HCEC 1CT (cell line): Measurements from ENCODE around the gene IP6K1.
A peak's percentile ranks its signal among the peaks of the same experiment; 100 is the strongest.
"Not testable (repeated sequence)": the region's sequence is repeated elsewhere in the genome, so short reads cannot be mapped to it uniquely, and the experiment has no call there.

Experiments
- DNase-seq: peaks from one replicate; pipeline ENCODE4 v3.0.0-alpha.2; 2017

The IP6K1 gene

DNA sequence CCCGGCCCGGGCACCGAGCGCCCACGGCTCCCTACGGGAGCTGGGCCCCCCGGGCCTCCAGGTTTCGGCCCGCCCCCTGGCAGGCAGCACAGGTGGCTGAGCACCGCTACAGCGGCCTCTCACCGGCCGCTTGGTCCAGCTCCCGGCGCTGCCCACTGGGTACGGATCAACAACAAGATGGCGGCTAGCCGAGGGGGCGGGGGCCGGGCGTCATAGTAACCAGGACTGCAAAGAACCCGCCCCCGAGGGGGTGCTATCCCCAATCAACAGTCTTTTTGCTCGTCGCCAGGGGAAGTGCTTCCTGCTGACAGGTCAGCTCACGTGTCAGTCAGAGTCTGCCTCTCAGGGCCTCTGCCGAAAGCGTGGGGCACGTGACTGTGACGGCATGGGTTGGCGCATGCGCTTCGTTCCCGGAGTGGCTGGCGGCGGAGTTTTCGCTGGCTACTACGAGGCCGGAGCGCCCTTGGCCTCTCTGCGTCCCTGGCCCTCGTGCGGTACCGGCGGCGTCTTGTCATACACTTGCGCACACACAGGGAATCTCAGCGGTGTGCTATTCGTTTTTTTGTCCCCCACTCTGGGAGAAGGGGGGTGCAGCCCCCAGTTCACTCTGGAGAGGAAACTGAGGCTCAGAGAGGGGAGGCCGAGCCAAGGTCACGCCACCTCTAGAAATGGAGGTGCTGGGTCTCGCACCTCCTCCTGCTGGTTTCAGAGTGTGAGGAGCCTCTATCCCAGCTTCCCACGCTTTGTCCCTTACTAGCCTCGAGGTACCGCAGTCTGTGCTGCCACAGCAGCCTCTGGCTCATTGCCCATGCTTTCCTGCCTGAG lies at the start of gene IP6K1:
Gene IP6K1 (minus strand): TSS at position 186 of the 825 bp plus-strand sequence. CDS start 38,502 bp downstream, outside the sequence.
- DNase-seq = peak; percentile 100

DNA sequence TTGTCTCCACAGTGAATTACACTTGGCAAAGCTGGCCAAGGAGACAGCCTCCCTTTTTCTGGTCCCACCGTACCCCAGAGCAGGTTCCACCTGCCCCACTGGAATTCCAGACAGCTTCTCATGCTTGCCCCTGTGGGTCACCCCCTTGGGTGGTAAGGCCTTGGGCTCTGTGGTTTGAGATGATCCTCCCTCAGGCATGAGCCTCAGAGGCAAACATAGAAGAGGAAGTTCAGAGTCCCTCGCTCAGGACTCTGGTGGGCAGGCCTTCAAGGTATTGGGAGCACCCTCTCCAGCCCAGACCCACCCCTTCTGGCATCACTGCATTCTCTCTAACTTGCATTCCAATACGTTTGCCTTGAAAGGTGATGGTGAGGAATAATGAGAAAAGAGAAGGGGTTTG lies 45.0 kb upstream of the IP6K1 start:
- no peak for DNase-seq

DNA sequence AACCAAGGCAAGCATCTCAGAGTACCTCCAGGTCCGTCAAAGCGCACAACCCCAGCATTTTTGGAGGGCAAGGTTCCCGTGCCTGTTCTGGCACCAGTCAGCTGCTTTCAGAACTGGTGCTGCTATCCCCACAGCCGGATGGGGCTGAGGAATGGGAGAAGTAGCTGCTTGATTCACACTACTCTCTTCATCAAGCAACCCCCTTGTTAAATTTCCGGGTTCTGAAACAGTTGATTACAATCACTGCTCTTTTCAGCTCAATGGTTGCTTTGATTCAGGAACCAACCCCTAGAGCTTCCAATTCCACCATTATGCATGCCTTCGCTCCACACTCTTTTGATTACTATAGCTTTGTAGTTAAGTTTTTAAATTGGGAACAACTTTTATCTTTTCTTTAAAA lies 39.7 kb upstream of the IP6K1 start:
- no peak for DNase-seq

DNA sequence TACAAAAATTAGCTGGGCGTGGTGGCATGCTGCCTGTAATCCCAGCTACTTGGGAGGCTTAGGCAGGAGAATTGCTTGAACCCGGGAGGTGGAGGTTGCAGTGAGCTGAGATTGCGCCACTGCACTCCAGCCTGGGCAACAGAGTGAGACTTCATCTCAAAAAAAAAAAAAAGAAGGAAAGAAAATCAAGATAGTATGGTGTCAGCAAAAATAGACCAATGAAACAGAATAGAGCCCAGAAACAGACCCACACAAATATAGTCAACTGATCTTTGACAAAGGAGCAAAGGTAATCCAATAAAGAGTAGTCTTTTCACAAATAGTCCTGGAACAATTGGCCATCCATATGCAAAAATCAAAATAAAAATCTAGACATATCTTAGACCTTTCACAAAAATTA lies 36.8 kb upstream of the IP6K1 start:
- not testable (repeated sequence) for DNase-seq

DNA sequence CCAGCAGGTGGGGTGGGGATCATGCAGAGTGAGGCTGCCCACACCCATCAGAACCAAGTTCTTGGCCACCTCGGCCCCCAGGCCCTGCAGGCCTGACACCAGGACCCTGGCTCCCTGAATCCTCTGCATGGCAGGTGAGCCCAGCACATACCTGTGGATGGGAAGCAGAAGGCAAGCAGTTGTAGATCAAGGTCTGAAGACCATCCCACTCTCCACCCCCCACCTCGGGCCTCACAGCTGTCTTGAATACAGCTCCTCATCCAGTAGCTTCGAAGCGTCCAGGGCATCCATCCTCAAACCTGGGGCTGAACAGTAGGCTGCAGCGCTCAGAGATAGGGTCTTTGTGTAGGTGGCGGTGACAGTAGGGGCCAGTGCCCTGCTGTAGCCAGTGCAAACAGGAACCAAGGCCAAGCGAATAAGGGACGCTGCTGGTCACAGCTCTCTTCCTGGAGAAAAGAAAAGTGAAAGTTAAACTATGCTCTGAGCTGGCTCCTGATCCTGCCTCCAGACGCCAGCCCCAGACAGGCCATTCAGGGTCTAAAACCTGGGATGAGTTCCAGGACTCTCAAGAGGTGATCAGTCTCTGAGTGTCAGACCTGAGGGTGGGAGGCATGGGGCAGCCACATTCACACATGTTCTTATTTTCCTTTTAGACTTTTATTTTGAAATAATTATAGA lies 27.3 kb upstream of the IP6K1 start, which contains the start of gene UBA7:
Gene UBA7 (minus strand): TSS at position 457 of the 678 bp plus-strand sequence. CDS start 166 bp downstream, at position 291.
- peak; percentile 67 for DNase-seq

DNA sequence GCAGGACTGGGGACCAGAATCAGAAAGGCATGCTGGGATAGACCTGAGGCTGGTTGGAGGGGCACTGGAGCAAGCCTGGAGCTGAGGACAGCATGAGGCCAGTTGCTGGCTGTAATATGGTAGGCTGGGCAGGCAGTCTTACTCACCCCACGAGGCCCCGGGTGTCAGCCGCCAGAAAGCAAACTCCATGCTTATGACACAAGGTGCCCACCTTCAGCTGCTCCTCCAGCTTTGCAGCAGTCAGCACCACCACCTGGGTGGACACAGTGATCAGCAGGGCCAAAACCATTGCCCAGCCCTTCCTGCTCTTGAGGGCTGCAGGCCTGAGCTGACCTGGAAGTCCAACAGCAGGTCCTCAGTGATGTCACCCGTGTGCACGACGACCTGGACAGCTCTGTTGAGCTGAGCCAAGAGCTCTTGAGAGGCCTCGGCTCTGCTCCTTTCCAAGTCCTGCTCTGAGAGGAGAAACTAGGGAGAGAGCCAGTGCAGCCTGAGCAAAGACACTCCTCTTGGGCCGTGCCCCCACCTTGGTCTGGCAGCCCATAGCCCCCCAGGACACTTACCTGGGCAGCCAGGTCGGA lies 26.7 kb upstream of the IP6K1 start:
- DNase-seq = no peak

DNA sequence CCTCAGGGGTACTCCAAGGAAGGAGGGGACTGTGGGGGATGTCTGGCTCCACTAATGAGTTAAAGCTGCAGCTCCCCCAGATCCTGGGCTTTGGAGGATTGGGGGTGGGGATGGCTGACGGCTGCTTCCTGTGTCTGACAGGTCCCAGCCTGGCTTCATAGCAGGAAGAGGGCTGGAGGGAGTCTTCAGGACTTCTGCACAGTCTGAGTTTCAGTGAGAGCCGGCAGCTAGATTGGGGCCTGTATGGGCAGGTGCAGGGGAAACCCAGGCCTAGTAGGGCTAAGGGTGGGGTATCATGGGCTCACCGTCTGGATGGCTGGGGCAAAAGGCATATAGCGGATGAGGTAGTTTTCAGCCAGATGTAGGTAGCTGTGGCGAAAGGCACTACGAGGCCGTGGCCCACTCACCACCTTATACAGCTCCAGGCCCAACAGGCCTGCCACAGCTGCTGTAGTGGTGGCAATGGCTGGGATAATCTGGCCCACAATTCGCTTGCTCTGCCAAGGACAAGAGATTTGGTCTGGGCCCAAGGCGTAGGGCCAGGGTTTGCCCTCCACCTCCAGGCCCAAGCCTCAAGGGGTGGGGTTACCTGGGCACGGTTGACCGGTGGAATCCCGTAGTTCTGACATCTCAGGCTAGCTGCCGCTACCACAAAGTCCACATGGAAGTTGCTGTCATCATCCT lies 21.2 kb upstream of the IP6K1 start:
- no peak for DNase-seq

DNA sequence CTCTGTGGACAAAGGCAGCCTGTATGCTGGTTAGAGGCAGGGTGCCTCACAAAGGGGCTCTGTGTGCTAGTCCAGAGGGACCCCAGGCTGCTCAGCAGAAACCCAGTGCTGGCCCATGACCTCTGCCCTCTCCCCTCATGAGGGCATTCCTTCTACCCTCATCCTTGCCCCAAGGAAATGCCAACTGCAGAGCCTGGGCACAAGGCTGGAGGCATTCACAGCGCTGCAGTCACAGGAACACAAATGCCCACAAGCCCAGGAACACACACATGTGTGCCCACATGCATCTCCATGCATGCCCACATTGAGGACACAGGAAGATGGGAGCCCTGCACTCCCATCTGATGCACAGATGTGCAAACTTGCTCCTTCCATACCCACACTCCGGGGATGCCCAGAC lies 20.5 kb upstream of the IP6K1 start:
- DNase-seq = no peak

DNA sequence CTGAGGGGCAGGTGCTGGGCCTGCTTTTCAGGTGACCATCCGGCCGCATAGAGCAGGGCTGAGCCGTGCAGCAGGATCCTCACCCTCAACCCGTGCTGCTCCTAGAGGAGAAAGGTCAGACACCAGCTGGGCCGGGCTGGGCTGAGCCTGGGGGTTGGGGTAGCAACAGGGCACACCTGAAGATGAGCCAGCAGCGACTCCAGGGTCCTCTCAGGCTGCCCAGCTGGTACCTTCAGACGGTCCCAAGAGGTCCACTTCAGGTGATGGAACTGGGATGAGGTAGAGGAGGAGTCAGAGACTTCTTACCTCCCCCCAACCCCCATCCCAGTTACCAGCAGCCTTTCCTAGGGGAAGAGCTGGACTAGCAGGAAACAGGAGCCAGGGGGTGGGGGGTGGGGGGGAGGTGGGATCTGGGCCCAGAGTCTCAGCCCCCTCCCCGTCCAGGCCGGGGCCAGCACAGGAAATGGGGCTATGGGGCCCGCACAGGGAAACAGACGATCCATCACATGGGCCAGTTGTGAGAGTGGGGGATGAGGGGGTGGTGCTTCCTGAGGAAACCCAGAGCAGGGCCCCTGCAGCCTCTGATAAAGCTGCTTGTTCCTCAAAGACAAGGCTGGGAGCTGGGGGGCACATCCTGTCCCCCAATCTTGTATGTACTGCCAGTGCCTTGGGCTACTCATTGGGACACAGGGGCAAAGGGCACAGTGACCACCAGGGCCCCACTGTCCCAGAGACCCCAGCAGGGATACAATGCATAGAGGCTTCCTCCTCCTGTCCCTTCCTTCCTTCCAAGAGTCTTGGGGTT lies 19.8 kb upstream of the IP6K1 start:
- DNase-seq = no peak

DNA sequence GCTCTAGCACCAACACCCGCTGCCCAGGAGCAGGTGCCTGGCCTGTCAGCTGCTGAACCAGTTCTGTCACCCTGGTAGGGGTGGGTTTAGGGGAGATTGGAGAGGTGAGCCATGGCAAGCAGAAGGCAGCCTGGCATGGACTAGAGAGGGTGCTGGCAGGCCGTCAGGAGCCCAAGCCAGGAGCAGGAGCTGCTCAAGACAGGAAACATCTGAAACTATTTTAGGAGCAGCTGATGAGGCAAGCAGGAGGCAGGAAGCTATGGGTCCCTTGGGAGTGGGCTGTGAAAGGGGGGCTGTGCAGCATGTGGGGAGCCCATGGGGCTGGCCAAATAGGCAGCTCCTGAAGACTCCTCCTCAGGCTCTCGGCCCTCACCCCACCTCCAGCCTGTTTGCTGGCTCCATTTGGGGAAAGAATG lies 19.0 kb upstream of the IP6K1 start:
- no peak for DNase-seq

DNA sequence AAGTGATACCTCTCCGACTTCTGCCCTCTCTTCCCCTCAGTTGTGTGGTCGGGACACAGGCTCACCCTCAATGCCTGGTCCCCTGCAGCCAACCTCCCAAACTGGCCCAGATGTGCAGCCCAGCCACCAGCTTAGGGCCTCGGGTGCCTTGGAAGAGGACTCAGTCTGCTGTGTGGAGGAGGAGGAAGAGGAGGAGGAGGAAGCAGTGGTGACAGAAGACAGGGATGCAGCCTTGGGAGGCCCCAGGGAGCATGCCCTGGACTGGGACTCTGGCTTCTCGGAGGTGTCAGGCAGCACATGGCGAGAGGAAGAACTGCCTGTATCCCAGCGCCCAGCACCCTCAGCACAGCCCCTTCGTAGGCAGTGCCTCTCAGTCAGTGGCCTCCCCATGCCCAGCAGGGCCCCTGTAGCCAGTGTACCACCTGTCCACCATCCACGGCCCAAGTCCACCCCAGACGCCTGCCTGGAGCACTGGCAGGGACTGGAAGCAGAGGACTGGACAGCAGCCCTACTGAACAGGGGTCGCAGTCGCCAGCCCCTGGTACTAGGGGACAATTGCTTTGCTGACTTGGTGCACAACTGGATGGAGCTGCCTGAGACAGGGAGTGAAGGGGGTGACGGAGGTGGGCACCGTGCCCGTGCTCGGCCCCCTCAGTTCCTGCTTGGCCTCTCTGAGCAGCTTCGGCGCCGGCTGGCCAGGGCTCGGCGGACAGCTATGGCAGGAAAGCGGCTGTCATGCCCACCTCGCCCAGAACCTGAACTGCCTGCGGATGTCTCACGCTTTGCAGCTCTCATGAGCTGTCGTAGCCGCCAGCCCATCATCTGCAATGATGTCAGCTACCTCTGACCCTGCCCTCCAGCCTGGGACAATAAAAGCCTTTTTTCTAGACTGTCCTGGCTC lies 18.0 kb upstream of the IP6K1 start:
- no peak for DNase-seq

DNA sequence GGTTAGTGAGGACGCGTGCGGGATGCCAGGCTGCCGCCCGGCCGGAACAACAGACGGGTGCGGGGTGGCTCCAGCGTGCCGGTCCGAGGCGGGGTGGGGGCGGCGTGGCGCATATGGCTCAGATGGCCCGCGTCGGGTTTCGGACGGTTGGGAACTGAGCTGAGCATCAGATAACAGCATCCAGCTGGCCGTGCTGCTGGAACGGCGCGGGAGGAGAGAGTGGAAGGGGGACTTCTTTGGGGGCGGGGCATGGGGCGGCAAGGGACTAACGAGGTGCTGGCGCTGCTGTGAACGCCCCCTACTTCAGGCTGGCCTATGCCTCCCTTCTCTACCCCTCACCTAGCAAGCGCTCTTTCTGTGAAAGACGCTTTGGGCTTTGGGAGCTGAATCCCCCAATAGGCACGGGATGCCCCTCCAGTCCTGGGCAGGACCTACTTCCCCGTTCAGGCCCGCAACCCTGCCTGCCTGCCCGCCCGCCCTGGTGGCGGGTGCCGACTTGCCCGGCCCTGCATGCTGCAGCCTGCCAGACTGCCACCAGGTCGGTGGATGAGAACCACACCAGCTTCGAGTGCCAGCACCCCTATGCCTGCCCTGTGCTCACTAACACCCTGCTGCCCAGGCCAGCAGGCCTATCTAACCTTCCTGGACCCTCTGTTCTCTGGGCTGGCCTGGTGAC lies 17.3 kb upstream of the IP6K1 start:
- peak; percentile 22 for DNase-seq

DNA sequence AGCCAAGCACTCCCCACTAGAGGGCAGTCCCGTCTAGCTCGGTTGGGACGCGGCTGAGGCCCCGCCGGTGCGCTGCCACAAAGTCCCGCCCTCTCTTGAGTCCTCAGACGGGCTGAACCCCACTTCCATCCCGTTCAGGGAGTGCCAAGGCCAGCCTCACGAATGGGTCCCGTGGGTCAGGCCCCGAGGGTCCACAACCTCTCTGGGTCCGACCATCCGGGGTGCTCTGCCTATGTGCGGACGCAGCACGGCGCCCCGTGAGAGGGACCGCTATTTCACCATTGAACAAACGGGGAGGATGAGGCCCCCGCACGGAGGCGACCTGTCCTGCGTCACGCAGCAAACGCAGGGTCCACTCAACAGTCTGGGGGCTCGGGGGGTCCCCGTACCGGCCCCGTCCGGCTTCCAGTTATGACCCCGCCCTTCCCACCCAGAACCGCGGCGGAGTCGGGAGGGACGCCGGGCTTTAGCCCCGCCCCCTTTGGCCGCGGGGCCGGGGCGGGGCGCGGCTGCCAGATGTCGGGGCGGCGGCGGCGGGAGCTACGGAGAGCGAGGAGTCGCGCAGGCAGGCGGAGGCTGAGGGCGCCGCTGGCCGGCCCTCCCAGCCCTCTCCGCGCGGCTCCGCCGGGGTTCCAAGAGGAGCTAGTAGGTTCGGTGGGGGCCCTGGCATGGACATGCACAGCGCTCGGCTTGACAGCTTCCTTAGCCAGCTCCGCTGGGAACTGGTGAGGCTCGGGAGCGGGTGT lies 16.6 kb upstream of the IP6K1 start, which contains the start of gene INKA1:
Gene INKA1 (plus strand): TSS at position 543 of the 746 bp plus-strand sequence. CDS start 132 bp downstream, at position 675.
- DNase-seq = peak; percentile 82

DNA sequence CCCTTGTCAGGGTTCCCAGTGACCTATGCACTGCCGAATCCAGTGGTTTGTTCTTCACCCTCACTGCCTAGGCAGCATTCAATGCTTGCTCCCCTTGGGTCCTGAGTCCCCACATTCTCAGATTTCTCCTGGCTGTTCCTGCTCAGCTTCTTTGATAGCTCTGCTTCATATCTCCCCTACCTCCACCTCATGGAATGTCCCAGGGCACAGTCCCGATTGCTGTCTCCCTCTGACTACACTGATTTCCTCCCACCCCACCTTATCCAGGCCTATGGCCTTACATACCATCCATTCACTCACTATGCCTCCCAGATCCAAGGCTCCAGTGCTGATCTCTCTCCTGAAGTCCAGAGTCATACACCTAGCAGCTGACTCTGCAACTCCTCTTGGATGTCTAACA lies 14.8 kb upstream of the IP6K1 start:
- DNase-seq = no peak

DNA sequence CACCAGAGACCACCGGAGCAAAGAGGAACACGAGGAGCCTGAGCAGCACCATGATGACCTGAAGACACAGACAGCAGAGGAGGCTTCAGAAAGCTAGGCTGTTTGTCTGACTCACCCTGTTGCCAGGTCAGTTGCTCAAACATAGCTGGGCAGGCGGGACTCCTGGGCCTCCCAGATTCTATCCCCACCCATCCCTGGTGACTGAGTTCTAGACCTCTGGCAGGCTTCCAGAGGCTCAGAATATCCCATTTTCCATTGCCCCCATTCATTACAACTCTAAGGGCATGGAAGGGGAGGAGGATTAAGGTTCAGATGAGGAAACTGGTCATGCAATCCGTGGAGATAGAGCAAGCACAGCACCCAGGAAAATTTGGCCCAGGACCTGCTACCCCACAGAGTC lies 13.4 kb upstream of the IP6K1 start, which contains the start of gene CDHR4:
Gene CDHR4 (minus strand): TSS at position 113 of the 400 bp plus-strand sequence. CDS start 61 bp downstream, at position 52.
- peak; percentile 75 for DNase-seq

DNA sequence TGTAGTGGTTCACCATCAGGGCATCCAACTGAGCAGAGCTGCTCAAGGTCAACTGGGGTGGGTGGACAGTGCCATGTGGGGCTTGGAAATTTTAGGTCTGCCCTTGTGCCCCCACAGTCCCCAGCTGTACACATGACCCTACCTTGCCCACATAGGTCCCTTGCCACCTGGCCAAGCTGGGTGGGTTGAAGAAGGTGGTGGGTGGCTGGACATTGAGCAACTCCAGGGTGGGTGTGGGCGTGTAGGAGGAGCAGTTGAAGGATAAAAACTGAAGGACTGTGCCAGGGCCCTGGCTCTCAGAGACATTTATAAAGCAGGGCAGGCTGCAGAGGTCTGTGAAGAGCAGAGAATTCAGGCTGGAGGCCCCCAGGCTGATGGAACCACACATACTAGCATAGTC lies 12.8 kb upstream of the IP6K1 start:
- DNase-seq = no peak

DNA sequence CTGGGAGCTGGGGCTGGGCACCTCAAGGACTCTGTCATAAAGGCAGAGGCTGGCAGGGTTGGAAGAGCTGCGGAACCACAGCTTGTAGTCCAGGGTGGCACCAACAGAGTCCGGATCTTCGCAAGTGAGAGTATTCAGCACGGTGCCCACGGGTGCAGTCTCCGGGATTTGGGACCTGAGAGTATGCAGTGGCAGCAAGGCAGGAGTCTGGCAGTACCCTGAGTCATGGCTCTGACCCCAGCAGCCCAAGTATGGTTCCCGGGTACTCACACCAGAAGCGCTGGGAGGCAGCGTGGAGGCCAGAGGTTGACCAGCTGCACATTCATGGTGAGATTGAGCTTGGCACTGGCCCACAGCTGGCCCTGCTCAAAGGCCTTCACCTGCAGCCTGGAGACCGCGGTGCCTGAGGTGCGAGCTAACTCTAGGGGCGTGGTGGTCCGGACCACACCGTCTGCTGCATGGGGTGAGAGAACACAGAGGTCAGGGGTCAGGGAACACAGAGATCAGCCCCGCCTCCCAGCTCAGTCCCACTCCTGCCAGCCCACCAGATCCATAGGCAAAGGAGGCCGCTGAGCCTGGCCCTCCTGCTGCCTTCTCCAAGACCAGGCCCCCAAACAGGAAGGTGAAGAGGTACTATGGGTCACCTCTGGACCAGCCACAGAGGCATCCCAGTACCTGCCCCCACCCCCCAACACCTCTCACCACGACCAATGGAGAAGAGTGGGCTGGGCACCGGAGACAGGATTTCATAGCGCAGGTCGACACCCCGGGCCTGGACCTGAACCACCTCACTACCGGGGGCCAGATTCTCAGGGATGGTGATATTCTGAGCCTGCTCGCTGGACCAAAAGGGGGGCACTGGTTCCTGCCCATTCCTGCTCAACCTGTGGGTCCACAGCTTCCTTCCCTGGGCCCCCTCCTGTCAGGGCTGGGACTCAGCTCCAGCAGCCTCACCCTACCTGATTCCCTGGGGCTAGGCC lies 8.9 kb upstream of the IP6K1 start:
- no peak for DNase-seq

DNA sequence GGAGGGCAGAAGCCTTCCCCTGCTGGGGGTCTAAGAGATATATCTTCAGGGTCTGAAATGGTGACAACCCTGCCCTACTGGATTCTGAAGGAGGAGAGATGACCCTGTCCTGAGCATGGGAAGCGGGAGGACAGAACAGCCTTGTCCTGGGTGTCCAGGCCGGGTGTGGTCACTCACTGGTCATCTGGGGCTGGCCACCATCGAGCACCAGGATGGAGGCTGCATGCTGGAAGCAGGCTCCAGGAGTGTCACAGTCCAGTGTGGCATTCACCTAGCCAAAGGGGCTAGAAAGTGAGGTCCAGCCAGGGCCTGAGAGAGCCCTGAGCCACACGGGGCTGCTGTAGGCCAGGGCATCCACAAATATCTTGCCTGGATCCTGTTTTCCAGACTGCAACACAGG lies 8.1 kb upstream of the IP6K1 start:
- no peak for DNase-seq
